SK-N-SH (cell line): Measurements from ENCODE around the gene CUX1.

Experiments
- EZH2phosphoT487 ChIP-seq: fragments of 200-600 bp; sonication (generic); IDR thresholded peaks from 2 replicates; pipeline ENCODE4 v1.6.1; 2017; ENCODE audit warnings: low read depth, mixed run types, mild to moderate bottlenecking, antibody characterized with exemption, moderate library complexity, borderline replicate concordance
- MEF2A ChIP-seq: IDR thresholded peaks from 2 replicates; pipeline ENCODE4 v1.4.0; 2012; ENCODE audit warnings: low read depth, borderline replicate concordance
- REST ChIP-seq: IDR thresholded peaks from 2 replicates; pipeline ENCODE4 v1.6.1; 2012; ENCODE audit warnings: mild to moderate bottlenecking, low read depth, low read length, moderate library complexity
- TF ChIP-seq, protein P1 (sequence below): fragments of 200-600 bp; sonication (generic); IDR thresholded peaks from 2 replicates; pipeline ENCODE4 v1.6.1; 2017; ENCODE audit warnings: antibody characterized with exemption, mild to moderate bottlenecking, moderate library complexity

- TF ChIP-seq, protein P1, sequence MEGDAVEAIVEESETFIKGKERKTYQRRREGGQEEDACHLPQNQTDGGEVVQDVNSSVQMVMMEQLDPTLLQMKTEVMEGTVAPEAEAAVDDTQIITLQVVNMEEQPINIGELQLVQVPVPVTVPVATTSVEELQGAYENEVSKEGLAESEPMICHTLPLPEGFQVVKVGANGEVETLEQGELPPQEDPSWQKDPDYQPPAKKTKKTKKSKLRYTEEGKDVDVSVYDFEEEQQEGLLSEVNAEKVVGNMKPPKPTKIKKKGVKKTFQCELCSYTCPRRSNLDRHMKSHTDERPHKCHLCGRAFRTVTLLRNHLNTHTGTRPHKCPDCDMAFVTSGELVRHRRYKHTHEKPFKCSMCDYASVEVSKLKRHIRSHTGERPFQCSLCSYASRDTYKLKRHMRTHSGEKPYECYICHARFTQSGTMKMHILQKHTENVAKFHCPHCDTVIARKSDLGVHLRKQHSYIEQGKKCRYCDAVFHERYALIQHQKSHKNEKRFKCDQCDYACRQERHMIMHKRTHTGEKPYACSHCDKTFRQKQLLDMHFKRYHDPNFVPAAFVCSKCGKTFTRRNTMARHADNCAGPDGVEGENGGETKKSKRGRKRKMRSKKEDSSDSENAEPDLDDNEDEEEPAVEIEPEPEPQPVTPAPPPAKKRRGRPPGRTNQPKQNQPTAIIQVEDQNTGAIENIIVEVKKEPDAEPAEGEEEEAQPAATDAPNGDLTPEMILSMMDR: no peak
- no peak for TF ChIP-seq EZH2phosphoT487
- TF ChIP-seq REST: no peak
- TF ChIP-seq MEF2A: no peak
These were observed 242.1 kb downstream of the CUX1 start for GRCh38 chr7:102059524-102059923.
